OCI-LY1 (cell line): ENCODE data around the gene CNTN6.

ENCODE experiments used
- EZH2 ChIP-seq: fragments of 200-600 bp; sonication (generic), shearing (Covaris generic); IDR thresholded peaks from 2 replicates; pipeline ENCODE4 v1.8.0; 2017; ENCODE audit warnings: borderline replicate concordance, mixed run types, mild to moderate bottlenecking, antibody characterized with exemption, low read length, moderate library complexity, mixed read lengths
- TF ChIP-seq, protein P1 (sequence below): fragments of 200-600 bp; sonication (generic), shearing (Covaris generic); IDR thresholded peaks from 2 replicates; pipeline ENCODE4 v1.5.1; 2017; ENCODE audit warnings: mild to moderate bottlenecking, antibody characterized with exemption, low read length, moderate library complexity, mixed read lengths

DNA sequence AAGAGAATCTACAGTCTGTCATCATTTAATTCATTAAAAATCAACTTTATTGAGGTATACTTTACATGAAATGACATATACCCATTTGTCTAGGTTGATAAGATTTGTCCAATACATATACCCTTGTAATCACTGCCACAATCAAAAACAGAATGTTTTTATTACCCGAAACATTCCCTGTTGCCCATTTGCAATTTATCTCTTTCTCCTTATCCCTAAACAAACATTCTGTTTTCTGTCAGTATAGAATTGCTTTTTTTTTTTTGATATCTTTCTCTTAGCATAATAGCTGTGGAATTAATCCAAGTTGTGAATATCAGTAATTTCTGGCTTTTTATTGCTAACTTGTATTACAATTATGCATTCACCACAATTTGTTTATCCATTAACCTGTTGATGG is 4.3 kb upstream of the CNTN6 start:
- TF ChIP-seq, protein P1, sequence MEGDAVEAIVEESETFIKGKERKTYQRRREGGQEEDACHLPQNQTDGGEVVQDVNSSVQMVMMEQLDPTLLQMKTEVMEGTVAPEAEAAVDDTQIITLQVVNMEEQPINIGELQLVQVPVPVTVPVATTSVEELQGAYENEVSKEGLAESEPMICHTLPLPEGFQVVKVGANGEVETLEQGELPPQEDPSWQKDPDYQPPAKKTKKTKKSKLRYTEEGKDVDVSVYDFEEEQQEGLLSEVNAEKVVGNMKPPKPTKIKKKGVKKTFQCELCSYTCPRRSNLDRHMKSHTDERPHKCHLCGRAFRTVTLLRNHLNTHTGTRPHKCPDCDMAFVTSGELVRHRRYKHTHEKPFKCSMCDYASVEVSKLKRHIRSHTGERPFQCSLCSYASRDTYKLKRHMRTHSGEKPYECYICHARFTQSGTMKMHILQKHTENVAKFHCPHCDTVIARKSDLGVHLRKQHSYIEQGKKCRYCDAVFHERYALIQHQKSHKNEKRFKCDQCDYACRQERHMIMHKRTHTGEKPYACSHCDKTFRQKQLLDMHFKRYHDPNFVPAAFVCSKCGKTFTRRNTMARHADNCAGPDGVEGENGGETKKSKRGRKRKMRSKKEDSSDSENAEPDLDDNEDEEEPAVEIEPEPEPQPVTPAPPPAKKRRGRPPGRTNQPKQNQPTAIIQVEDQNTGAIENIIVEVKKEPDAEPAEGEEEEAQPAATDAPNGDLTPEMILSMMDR, result no peak
- TF ChIP-seq EZH2, result no peak
